GM21360 (cell line): ENCODE data around the gene SFMBT2.

ENCODE experiments used
- ATAC-seq: cut with Tn5 transposase; IDR thresholded peaks from one replicate; pipeline ENCODE4 v1.9.1; 2021; ENCODE audit warnings: mild to moderate bottlenecking, moderate library complexity; ENCODE audit not compliant: unreplicated experiment

SFMBT2 gene

DNA sequence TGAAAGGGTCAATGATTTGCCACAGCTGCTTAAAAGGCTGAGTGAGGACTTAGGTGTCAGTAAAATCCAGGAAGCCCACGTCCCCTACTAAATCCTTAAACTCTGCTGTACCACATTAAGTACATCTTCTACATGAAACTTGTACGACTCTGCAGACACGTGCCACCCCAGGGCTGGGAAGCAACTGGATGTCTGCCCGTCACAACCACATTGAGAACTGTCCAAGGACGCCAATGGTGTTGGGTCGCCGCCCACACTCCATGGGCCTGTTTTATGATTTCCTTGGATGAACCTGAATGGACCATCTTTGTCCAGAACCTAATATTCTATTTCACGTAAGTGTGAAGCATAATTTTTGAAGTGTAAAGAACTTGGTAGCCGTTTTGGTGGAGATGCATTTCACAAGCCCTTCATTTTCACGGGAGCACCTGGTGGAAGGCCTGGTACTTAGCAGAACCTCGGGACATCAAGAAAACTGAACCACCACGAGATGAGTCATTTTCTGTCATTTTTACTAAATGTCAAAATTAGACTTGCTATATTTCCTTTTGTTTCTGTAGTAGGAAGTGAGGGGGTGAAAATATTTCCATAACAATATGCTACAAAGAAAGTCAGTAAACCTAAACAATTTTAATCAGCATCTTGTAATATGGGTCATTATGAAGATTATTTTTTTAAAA lies 134.9 kb downstream of the SFMBT2 start:
- no peak for ATAC-seq

DNA sequence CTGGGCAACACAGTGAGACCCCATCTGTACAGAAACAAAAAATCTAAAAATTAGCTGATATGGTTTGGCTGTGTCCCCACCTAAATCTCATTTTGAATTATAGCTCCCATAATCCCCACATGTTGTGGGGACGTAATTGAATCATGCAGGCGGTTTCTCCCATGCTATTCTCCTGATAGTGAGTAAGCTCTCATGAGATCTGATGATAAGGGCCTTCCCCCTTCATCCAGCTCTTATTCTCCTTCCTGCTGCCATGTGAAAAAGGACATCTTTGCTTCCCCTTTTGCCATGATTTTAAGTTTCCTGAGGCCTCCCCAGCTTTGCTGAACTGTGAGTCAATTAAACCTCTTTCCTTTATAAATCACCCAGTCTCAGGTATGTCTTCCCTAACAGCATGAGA lies 136.5 kb downstream of the SFMBT2 start:
- ATAC-seq: no peak

DNA sequence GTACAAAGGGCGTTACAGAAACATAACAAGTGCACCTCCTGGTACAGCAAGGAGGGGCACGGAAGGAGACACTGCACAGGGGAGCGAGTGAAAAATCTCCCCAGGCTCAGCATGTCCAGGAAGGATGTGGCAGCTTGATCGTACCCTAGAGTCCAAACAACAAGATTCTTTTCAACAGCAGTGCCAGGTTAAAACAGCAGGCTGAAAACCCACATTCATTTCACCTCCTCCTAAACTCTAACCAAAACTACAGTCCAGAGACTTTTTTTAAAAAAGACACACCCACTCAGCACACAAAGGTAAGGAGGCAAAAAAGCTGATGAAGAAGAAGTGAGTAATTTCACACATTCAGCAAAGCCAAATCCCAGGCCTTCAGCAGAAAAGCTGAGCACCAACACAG lies 138.8 kb downstream of the SFMBT2 start:
- ATAC-seq: no peak

DNA sequence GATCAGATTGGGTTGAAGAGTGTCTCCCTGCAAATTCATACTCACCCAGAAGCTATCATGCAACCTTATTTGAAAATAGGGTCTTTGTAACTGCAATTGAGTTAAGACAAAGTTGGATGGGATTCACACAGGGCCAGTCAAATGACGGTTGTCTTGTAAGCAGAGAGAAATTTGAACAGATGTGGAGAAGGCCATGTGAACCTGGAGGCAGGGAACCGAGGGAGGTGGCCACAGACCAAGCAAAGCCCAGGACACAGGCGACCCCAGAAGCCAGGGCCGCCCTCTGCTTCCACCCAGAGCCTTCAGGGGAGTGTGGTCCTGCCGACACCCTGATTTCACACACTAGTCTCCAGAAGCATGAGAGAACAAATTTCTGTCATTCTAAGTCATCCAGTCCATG lies 140.8 kb downstream of the SFMBT2 start:
- ATAC-seq: no peak

DNA sequence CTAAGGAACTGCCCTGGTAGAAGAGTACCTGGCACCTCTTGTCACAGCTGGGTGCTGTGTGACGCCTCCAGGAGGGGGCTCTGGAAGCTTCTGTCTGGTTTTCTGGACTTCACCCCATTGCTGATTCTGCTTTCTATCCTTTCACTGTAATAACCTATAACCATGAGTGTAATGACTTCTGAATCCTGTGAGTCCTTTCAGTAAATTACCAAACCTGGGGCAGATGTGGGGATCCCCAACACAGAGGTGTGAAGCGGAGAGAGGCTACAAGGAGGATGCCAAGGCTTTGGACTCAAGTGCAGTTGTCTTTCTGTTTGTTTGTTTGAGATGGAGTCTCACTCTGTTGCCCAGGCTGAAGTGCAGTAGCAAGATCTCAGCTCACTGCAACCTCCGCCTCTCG lies 143.7 kb downstream of the SFMBT2 start:
- no peak for ATAC-seq

DNA sequence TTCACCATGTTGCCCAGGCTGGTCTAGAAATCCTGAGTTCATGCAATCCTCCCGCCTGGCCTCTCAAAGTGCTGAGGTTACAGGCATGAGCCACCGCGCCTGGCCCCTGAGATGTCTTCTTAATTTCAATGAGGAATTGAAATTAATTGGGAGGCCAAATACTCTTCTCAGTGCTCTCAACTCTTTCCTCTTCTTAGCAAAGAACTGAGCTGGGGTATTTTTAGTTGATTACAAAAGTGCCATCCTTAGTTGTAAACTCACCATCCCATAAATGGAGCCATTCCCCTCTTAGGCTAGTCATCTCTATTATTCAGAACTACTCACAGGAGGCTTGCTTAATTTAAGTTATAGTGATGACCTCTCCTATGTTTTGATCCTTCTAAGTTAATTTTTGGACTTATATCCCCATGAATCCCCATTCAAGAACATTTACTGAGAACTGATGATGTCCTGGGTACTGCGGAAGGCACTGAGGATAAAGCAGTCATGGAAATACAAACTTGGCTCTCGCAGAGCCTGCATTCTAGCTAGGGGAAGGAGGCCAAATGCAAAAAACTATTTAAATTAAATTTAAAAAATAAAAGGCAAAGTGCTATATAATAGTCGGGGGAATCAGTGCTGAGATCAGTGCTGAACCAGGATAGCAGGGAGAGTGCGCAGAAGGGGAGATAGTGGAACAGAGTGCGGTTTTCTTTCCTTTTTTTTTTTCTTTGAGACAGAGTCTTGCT lies 145.3 kb downstream of the SFMBT2 start:
- no peak for ATAC-seq

DNA sequence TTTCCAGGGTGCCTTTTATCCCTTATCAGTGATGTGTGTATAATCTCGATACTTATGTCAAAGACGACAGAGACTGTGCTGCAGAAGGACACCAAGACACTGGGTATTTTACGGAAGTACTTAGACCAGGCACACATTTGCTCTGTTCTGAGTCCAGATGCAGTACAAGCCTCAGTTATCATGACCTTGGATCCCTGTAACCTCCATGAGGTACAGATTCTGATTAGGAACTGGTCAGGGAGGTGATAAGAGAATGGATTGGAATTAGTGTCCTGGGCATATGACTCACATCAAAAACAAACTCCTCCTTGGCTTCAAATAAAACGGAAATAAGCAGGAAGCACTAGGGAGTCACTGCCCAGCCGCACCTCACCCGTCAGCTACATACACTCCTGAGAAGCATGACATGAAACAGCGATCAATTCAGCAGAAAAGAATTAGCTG lies 146.5 kb downstream of the SFMBT2 start:
- ATAC-seq: no peak

DNA sequence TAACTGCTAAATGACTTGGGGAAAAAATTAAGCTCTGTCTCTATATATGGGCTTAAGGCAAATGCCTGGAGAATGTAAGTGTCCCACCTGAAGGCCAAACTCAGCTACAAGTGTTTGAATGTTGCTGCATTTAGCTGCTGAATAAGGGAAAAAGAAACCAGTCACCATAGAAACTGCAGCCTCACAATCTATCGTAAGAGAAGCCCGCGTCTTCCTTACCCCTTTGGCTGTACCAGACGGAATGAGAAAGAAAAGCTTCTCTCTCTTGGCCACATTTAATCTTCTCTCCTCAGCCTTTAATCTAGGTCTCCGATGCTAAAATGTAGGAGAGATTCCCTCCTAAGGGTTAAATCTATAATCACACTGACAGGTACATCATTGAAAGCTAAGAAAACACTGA lies 147.2 kb downstream of the SFMBT2 start:
- no peak for ATAC-seq

DNA sequence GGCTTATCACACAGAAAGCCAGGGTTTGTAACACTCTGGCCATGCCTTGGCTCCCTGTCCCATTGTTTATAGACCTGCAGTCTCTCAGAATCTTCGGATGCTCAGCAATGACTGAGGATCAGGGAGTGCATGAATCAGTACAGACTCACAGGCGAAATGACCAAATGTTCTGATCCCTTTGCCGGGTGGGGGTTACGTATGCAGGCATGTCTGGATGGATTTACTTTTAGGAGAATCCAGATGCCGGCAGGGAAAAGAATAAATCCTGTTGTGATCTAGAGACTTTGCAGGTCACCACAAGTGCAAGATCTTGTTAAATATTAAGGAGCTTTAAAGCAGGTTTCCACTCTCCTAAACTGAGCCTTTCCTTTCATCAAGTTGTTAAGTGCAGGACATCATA lies 149.5 kb downstream of the SFMBT2 start:
- ATAC-seq: no peak

DNA sequence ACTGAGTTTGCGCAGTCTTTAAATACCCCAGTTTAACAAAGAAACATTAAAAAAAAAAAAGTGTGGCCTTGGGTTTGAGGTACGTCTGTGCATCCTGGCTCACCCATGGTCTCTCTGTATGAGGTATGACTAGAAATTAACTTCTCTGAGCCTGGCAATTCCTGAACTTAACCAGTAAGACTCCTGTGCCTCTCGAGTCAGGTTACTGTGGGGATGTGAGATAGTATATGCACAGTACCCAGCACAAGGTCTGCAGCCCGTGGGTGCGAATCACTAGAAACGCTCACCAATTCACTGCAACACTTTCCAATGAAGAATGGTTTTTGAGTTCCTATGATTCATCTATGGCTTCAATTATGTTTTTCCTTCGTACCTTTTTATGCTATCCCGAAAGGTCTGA lies 149.9 kb downstream of the SFMBT2 start:
- ATAC-seq: no peak

DNA sequence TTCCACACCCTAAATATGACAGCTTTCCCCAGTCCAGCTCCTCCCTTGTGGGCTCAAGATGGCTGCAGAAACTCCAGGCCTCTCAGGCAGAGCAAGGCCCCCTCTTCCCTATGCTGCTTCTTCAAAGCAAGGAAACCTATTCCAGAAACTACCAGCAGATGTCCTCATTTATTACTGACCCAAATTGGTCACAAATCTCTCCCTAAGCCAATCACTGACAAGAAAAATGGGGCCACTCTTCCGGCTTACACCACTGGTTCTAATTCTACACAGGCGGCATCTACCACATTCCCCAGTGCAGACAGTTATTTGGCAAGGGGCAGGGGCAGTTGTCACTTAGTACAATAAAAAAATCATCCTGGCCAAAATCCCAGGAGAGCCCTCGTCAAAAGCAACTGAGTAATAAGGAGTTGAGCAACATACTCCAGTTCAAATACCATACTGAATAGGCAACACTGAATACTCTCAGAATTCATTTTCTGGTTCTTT lies 150.4 kb downstream of the SFMBT2 start:
- peak; percentile 78 for ATAC-seq

DNA sequence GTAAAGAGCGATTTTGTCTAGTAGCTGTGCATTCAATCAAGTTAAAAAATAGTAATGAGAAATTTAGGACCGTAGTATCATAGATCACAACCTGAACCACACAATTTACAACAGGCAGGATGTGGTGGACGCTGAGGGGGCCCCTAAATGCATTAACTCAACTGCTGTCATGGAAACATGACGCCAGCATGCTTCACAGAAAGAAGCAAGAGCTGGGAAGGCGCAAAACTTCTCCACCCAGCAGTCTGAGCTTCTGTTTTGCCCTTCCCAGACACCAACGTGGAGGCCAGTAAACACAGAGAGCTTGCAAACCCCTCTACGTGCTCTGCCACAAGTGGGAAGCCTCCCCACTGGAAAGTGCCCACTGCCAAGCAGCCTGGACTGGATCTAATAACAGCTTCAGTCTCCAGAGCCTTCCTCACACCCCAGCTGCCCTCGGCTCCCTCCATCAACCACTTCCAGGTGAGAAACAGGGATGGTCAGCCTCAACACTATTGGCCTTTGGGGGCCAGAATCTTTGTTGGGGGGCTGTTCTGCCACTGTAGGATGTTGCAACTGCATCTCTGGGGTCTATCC lies 151.8 kb downstream of the SFMBT2 start:
- no peak for ATAC-seq

DNA sequence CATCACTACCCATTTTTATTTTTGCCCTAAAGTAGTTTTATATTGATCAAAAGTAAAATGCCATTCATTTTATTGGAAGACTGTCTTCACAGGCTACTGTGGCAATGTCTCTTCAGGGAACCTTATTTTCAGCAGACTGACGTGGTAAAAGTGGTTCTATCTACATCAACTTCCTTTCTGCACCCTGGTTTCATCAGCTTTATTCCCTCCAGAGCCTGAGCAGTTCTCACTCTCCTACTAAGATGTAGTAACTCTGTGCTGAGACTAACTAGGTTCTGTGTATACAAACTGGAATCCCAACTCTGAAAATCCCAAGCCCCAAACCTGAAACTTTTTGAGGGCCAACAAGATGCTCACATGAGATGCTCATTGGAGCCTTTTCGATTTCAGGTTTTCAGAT lies 155.3 kb downstream of the SFMBT2 start:
- ATAC-seq: no peak

DNA sequence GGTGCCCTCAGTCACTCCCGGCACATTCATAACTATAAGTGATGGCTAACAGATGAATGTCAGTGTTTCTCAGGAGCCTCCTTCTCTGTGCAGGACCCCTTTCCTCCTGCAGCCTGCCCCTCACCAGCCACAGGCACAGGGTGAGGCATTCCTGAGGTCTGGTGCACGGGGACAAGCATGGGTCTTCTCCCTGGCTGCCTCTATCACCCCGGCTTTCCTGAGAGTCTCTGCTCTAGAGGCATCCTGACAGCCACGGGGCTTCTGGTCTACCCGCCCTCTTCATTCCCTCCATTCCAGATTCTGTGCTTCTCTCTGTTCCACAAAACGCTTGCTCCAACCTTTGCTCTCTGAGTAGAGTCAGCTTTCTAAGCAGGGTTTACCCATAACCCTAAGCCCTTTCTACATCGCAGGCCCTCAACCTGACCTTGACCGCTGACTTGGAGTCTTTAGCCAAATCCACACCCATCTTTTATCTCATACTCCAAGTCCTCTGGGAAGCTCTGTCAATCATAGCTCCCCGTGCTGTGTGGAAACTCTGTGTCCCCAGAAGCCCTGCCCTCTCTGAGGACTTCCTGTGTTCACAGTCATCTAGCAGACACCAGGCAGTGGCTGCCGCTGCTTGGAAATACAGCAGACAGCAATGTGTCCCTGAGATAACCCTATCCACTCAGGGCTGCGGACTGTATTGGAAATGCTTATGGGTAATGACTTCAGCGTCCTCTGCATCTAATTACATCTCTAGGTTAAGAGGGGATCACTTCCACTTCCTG lies 159.0 kb downstream of the SFMBT2 start:
- ATAC-seq: no peak

DNA sequence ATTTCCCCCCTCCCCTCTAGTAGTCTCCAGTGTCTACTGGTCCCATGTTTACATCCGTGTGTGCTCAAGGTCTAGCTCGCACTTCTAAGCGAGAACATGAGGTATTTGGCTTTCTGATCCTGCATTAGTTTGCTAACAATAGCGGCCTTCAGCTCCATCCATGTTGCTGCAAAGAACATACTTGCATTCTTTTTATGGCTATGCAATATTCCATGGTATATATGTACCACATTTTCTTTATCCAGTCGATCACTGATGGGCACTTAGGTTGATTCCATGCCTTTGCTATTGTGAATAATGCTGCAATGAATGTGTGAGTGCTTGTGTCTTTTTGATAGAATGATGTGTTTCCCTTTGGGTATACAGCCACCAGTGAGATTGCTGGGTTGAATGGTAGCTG lies 160.6 kb downstream of the SFMBT2 start:
- ATAC-seq: no peak

DNA sequence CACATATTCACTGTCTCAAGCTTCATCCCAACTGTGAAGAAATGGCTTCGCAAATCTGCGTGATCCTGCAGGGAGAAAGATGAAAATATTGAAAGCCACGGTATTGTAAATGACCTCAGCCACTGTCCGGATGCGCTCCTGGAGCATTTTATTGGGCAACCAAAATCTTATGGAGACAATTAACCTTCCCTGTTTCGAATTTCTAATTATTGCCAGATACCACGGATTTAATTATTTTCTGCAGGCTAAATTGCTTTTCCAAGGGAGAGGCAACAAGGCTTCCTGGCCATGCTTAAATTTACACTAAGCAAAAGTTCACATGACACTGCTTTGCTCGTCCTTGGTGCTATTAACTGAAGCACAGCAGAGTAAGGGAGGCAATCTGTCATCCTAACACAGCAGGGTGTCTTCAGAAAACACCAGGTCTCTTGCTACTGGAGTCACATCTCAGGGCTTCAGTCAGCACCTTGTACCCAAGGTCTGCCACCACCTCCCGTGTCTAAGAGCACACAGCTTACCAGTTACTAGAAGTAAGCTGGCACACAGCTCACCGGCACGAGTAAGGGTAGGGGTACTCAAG lies 162.2 kb downstream of the SFMBT2 start:
- ATAC-seq: no peak

DNA sequence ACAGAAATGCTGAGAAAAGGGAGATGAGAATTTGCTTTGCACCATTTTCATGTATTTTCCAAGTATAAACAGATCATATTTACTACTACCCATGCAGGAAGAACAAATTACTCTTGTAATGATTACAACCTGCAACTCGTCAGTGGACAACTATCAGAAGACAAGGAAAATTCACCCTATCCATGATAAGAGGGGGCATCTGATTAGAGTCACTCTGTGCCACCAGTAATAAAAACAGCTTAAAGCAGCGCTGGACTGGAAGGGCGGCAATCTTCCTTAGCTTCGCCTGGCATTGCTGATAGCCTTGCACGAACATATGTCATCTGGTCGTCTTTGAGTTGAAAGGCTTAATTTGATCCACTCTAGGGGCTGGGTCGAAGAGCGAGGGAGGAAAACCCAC lies 162.7 kb downstream of the SFMBT2 start:
- no peak for ATAC-seq

DNA sequence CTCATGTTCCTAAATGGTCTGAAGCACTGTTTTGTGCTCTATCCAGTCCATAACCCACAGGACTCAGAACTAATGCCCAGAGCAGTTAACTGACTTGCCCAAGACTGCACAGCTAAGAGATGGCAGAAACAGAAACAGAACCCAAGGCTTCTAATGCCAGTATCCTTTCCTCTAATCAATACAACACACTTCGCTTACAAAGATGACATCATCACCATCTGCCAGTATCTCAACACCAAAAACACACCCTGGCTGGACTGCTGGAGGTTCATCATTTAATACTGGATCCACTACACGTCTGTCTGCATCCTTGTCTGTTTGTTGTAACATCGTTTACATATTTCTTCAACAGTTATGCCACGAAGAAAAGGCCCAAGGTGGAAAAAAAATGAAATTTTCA lies 165.3 kb downstream of the SFMBT2 start:
- no peak for ATAC-seq

DNA sequence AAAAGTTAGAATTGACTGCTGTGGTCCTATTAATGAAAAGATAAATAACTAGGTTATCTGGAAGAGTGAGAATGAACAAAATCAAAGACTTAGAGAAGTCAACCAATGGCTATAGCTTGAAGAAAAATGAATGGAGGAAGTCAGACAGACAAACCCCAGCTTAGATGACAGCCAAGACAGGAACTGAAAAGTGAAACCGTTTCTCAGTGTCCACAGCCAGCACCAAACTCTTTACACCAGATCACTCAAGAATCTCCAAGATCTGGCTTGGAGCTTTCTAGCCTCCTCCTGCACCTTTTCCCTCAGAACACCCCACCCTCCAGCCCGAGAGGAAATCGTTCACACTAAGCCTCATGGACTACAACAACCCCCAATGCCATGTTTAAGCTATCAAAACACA lies 167.0 kb downstream of the SFMBT2 start:
- ATAC-seq: peak; percentile 82

DNA sequence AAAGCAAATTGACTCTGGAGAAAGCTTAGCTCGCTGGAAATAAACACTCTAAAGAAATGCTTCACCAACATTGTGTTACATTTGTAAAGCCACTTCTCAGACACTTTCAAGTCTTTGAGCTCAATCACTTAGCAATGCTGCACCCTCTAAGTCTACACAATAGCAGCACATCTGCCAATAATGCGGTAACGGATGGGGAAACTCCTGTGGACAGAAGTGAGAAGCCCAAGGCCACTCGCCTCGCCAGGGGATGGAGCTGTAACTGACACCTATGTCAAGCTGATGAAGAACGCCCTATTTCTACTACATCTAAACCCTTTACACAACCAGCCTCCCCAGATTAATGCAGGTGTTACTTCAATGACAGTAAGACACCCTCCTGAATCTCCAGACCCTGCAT lies 167.7 kb downstream of the SFMBT2 start:
- no peak for ATAC-seq
